Measurements from ENCODE around the gene TTYH2.

DNA sequence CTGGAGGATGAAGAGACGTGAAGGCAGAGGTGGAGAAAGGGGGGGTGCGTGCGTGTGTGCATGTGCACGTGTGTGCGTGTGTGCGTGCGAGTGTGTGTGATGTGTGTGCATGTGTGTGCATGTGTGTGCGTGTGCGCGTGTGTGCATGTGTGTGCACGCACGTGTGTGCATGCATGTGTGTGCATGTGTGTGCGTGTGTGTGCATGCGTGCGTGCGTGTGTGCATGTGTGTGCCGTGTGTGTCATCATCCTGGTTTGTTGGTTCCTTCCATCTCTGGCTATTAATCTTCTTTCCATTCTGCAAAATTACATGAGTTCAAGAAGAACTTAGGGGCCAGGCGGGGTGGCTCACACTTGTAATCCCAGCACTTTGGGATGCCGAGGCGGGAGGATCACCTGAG is 26.9 kb upstream of the TTYH2 start:
- TF ChIP-seq, protein P1, sequence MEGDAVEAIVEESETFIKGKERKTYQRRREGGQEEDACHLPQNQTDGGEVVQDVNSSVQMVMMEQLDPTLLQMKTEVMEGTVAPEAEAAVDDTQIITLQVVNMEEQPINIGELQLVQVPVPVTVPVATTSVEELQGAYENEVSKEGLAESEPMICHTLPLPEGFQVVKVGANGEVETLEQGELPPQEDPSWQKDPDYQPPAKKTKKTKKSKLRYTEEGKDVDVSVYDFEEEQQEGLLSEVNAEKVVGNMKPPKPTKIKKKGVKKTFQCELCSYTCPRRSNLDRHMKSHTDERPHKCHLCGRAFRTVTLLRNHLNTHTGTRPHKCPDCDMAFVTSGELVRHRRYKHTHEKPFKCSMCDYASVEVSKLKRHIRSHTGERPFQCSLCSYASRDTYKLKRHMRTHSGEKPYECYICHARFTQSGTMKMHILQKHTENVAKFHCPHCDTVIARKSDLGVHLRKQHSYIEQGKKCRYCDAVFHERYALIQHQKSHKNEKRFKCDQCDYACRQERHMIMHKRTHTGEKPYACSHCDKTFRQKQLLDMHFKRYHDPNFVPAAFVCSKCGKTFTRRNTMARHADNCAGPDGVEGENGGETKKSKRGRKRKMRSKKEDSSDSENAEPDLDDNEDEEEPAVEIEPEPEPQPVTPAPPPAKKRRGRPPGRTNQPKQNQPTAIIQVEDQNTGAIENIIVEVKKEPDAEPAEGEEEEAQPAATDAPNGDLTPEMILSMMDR (IDR thresholded peaks at IDR 0.05; ENCODE audit: low read depth, low read length) = no peak
- TF ChIP-seq POLR2A (IDR thresholded peaks at IDR 0.05; ENCODE audit: extremely low read depth, insufficient read length) (no peak), MAX (IDR thresholded peaks at IDR 0.05; ENCODE audit: low read depth, low read length) (no peak)

All from NB4 (cell line).